ENCODE data around the gene AFG1L.
"Not testable (repeated sequence)": the region's sequence is repeated elsewhere in the genome, so short reads cannot be mapped to it uniquely, and the experiment has no call there.

AFG1L gene

DNA sequence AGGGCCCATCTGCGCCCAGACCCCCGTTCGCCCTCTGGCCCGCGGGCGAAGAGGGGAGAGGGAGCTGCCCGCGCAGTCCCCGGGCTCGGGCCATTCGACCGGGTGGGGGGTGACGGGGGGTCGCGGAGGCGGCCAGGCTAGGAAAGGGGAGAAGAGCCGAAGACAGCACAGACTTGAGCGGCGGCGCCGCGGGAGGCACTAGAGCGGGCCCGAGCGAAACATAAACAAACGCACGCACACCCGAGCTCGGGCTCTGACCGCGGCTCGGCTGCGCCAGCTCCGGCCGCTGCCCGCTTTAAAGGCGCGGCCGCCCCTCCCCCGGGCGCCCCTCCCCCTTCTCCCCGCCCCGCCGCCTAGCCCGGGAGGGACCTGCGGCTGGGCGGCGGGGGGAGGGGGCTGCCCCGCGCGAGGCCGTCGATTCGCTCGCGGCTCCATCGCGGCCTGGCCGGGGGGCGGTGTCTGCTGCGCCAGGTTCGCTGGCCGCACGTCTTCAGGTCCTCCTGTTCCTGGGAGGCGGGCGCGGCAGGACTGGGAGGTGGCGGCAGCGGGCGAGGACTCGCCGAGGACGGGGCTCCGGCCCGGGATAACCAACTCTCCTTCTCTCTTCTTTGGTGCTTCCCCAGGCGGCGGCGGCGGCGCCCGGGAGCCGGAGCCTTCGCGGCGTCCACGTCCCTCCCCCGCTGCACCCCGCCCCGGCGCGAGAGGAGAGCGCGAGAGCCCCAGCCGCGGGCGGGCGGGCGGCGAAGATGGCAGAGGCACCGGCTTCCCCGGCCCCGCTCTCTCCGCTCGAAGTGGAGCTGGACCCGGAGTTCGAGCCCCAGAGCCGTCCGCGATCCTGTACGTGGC lies 265.8 kb downstream of the AFG1L start, which contains the start of gene FOXO3:
Gene FOXO3, plus strand, starts transcription at position 455 of the 846 bp plus-strand sequence. Its CDS starts 292 bp downstream, at position 747.
- DNase-seq = peak; percentile 87

DNA sequence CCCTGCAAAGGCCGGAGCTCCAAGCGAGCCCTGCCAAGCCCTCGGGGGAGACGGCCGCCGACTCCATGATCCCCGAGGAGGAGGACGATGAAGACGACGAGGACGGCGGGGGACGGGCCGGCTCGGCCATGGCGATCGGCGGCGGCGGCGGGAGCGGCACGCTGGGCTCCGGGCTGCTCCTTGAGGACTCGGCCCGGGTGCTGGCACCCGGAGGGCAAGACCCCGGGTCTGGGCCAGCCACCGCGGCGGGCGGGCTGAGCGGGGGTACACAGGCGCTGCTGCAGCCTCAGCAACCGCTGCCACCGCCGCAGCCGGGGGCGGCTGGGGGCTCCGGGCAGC lies 266.4 kb downstream of the AFG1L start:
- not testable (repeated sequence) for DNase-seq

DNA sequence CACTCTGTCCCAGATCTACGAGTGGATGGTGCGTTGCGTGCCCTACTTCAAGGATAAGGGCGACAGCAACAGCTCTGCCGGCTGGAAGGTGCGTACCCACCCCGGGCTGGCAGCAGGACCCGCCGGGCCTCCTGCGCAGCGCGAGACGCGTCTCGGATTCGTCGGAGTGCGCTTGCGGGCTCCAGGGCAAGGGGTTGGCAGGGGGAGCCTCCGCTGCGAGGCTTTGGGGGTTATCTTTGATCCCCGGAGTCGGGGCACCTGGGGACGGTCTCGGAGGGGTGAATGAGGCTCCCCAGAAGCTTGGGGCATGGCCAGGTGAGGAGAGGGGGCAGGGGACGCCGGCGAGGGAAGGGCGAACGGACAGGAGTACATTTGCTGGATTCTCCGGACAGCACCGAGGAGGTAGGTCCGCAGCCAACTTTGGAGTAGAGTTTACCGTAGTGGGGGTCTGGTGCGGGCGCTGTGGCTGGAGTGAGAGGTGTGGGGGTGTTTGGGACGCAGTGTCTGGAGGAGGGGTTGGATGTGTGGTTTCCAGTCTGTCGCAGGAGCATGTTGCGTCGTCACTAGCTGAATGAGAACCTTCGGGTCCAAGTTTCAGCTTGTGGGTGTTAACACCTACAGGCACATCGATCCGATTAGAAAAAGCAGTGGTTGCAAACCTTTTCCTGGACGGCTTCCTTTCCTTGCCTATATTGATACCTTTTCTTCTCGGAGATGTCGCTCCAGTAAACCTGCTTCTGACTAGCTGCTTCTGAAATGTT lies 267.1 kb downstream of the AFG1L start:
- no peak for DNase-seq

DNA sequence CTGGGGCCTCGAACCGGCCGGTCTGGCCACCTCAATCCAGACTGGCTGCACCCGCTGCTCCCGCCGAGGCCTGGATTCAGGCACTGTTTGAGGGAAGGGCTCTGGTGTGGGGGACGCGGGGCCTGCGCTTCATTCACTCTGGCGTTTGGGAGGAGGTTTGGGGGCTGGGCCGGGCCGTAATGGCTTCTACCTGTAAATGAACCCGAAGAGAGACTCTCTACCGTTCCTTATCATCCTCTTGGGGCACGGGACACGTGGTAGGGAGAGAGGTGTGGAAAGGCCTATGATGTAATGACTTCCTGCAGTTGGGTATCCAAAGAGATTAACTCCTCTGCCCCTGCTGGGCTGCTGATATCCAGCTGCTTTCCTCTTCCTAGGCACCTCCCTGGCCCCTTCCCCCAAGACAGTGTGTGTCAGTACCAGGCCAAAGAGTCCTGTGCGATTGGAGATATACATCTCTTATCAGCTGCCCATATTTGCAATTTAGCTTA lies 267.7 kb downstream of the AFG1L start:
- peak; percentile 73 for DNase-seq

DNA sequence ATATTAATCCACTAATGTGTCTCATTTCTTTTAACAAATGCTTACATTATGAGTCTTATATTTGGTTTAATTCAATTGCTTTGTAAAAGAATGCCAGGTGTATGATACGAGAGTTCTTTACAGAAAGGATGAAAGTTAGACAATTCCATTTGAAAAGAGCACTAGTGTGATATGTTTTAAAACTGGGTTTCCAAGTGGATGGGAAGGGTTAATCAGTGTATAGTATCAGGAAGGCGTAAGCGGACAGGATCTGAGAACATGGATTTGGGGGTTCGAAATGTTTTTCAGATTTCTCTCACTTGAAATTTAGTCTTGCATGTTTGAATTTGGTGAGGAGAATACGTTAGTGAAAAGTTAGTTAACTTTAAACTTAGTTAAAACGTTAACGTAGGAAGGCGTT lies 268.4 kb downstream of the AFG1L start:
- no peak for DNase-seq

GRCh38 chr6:108564178-108564577 lies 269.3 kb downstream of the AFG1L start:
- DNase-seq = peak; percentile 98

GRCh38 chr6:108565091-108565766 lies 270.4 kb downstream of the AFG1L start:
- no peak for DNase-seq

GRCh38 chr6:108565893-108566292 lies 271.0 kb downstream of the AFG1L start:
- DNase-seq = peak; percentile 73

GRCh38 chr6:108566406-108566805 lies 271.6 kb downstream of the AFG1L start:
- DNase-seq = no peak

- DNase-seq = no peak
Measured at GRCh38 chr6:108568101-108568500, 273.2 kb downstream of the AFG1L start.

GRCh38 chr6:108568551-108569305 lies 273.9 kb downstream of the AFG1L start:
- DNase-seq = no peak

- DNase-seq = no peak
Measured at GRCh38 chr6:108570517-108570916, 275.7 kb downstream of the AFG1L start.

GRCh38 chr6:108574457-108575141 lies 279.7 kb downstream of the AFG1L start:
- DNase-seq = no peak
